Activated CD4-positive, alpha-beta T cell treated with anti-CD3 and anti-CD28 coated beads for 4 hours (primary cell): ENCODE data around the gene FAM83D.
A peak's percentile ranks its signal among the peaks of the same experiment; 100 is the strongest.
"Not testable (repeated sequence)": the region's sequence is repeated elsewhere in the genome, so short reads cannot be mapped to it uniquely, and the experiment has no call there.

Experiments used
- DNase-seq, 2 donors: peaks; one replicate each; pipeline ENCODE4 v3.0.0-alpha.2; 2020

The FAM83D gene

DNA sequence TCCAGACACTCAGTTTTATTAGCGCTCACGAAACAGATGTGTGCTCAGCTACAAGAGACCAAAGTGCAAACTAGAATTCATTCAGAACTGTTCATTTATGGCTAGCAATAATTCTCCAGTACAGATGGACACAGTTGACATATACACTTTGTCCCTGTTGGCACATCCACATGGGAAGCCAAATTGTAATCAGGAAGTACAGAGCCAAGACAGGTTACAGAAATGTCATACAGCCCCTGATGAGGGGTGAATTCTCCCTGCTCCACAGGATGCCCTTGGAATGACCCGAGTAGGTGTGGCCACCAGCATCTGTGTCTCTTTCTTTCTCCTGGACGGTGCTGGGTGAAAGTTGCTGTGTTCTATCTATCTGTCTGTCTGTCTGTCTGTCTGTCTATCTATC is 43.5 kb downstream of the FAM83D start:
- no peak for DNase-seq

GRCh38 chr20:38970302-38970701 is 44.1 kb downstream of the FAM83D start:
- DNase-seq: no peak

- no peak for DNase-seq
Measured at GRCh38 chr20:38973107-38973506, 46.9 kb downstream of the FAM83D start.

GRCh38 chr20:38973645-38974044 is 47.4 kb downstream of the FAM83D start:
- DNase-seq: no peak

DNA sequence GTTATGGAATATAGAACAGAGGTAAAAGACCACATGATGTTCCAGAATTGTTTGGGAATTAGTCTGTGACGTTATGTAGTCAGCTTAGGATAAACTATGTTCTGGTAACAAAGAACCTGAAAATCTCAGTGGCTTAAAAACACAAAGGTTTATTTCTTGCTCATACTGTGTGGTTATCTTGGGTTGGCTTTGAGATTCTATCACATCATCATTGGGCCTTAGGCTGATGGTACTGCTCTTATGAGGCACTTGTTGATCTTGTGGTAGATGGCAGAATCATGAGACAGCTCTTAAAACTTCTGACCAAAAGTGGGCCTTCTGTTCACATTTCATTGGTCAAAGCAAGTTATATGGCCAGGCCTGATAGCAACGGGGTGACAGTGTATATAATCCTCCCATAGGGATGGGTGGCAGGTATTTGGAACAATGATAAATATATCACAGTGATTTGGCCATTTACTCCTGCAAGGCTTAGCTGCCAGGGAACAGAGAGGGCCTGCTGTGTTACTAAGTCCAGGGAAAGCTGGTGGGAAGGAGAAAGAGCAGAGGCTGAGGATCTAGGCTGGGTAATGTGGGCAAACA is 49.4 kb downstream of the FAM83D start:
- DNase-seq: no peak

- DNase-seq: no peak
Measured at GRCh38 chr20:38979434-38979833, 53.2 kb downstream of the FAM83D start.

- no peak for DNase-seq
Measured at GRCh38 chr20:38979842-38980241, 53.6 kb downstream of the FAM83D start.

DNA sequence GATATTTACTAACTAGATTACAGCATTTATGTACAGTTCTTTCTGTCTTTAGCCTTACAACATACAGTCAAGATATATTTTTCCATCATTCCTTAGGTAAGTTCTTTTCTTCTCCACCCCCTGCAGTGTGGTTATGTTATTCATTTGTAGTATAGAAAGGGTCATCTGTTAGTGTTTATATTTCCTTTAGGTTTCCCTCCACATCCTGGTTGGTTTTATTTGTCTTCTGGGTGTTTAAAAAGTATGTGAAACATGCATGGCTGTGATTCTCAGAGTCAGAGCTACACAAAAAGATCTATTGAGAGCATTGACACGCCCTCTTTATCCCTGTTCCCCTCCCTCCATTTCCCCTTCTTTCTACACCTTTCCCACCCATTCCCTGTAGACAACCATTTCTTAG is 56.1 kb downstream of the FAM83D start:
- no peak for DNase-seq

GRCh38 chr20:38985060-38985459 is 58.8 kb downstream of the FAM83D start:
- no peak for DNase-seq

GRCh38 chr20:38985603-38986170 is 59.5 kb downstream of the FAM83D start:
- no peak for DNase-seq

- no peak for DNase-seq
Measured at GRCh38 chr20:38986663-38987062, 60.4 kb downstream of the FAM83D start.

DNA sequence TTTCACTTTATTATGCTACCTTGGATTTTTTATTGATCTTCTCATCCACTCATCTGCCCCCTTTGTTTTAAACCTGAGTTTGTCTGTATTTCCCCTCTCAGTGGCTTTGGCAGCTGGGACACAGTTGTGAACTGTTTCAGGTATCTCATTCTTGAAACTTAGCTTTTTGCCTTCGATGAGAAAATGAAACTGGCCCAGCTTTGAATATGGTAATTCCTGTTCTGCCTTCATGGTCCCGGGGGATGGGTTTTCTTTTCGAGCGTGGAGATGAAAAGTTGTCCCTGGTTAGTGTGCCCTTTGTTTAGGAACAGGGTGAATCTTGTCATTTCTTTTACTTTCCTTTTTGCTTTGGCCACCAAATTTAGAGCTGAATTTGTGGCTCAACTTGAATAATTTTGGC is 61.6 kb downstream of the FAM83D start:
- no peak for DNase-seq

DNA sequence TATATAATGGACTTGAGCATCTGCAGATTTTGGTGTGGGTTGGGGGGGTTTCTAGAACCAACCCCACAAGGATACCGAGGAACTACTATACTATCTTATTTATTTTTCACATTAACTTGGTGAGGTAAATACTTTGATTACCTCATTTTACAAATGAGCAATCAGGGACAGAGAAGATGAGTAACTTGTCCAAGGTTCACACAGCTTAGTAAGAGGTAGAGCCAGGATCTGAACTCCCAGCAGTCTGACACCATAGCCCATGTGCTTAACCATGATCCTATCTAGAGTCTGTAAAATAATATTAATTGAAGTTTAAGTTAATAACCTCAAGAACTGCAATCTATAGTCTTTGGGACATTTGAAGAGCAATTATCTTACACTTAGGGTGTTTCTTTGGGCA is 64.5 kb downstream of the FAM83D start:
- DNase-seq: no peak

- no peak for DNase-seq
Measured at GRCh38 chr20:38991814-38992704, 65.8 kb downstream of the FAM83D start.

- no peak for DNase-seq
Measured at GRCh38 chr20:38995536-38996044, 69.4 kb downstream of the FAM83D start.

DNA sequence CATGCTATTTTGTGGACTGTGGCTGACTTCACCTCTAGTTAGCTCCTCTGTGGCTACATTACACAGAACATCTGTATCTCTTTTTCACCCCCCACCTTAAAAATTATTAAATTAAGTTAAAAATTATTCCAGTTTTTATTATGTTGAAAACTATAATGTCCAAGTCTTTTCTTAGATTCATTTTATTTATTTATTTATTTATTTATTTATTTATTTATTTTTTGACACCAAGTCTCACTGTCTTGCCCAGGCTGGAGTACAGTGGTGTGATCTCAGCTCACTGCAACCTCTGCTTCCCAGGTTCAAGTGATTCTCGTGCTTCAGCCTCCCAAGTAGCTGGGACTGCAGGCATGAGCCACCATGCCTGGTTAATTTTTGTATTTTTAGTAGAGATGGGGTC is 70.6 kb downstream of the FAM83D start:
- DNase-seq: not testable (repeated sequence)

DNA sequence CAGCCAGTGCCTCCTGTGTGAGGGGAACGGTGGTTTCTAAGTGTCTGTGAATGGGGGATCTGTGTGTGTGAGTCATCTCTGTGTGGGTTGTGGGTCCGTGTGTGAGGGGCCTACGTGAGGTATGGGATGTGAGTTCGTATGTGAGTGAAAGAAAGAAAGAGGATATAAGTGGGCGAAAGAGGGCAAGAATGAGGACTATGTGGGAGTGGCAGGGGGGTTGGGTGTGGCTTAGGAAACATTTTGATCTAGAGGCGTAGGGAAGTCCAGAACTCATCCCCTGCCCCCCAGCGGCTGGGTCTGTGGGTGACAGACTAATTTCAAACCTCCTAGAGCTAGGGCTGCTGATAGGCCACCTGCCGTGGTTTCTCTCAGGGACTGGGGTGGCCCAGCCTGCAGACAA is 71.4 kb downstream of the FAM83D start:
- DNase-seq: peak; percentile 36 to 44

- DNase-seq: no peak
Measured at GRCh38 chr20:38999217-38999616, 73.0 kb downstream of the FAM83D start.

DNA sequence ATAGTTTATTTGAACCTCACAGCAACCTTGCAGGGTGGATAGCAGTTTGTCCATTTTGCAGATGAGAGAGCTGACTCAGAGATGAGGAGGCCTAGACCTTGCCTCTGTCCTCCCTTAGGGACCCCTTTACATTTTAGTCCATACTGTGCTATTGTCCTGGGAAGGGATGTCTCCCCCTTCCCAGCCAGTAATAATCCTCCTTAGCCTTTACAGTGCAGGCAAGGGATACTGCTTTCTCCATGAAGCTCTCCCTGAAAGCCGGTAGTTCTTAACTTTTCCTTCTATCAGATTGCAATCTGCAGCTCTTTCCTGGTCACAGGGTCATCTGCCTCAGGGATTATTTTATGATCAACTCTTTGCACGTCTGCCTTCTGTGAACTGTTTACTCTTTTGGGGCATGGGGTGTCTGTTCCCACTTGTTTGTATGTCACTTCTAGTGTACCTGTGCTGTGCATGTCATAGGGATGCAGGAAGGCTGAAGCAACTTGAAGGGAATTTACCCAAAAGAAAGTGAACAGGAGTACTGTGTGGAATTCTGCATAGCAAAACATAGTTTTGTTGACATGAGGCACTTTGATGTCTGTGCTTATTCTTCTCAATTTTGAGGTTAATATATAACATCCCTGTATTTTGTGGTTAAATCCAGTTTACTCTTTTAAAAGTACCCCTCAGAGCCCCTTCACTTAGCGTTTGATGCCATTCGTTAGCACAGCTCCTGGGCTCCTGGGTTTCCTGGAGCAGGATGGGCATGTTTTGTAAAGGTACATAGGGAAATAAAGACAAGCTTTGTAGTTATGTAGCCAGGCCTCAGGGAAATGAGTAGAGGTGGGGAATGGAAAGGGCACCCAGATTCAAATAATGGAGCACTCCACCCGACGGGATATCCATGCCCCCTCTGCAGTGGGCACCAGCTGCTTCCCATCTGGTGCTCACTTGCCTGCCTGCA is 74.0 kb downstream of the FAM83D start:
- no peak for DNase-seq
